HL-60 (cell line): ENCODE data around the gene CNTF.

Experiments used
- DNase-seq, 2 experiments: peaks; one replicate each; pipeline ENCODE4 v3.0.0-alpha.2; 2010 to 2020; ENCODE audit warnings: low read depth in 1 of 2, low spot score in 1 of 2
- H3K27ac ChIP-seq: fragments of 250-450 bp; sonication (Bioruptor Pico); replicated peaks from 2 replicates; pipeline ENCODE4 v1.5.1; 2020; ENCODE audit warnings: mild to moderate bottlenecking, moderate library complexity
- H3K27me3 ChIP-seq: fragments of 250-450 bp; sonication (Bioruptor Pico); 2 replicates; pipeline ENCODE4 v1.5.1; 2021; ENCODE audit warnings: mild to moderate bottlenecking, moderate library complexity; ENCODE audit not compliant: insufficient read depth, poor library complexity, severe bottlenecking
- H3K4me3 ChIP-seq: replicated peaks from 2 replicates; pipeline ENCODE4 v1.5.1; 2011; ENCODE audit warnings: mild to moderate bottlenecking, control low read depth, low read length; ENCODE audit not compliant: insufficient read depth
- GABPA ChIP-seq: IDR thresholded peaks from 2 replicates; pipeline ENCODE4 v1.6.1; 2012; ENCODE audit warnings: low read depth
- POLR2AphosphoS5 ChIP-seq: IDR thresholded peaks from 2 replicates; pipeline ENCODE4 v1.6.1; 2012; ENCODE audit warnings: low read depth
- SPI1 ChIP-seq: IDR thresholded peaks from 2 replicates; pipeline ENCODE4 v1.6.1; 2012; ENCODE audit warnings: low read depth, mild to moderate bottlenecking, borderline replicate concordance
- TF ChIP-seq, protein P1 (sequence below): IDR thresholded peaks from one replicate; pipeline ENCODE4 v1.5.1; 2011; ENCODE audit warnings: low read length, control low read depth, inconsistent platforms; ENCODE audit not compliant: insufficient read depth
- TF ChIP-seq, protein P2 (sequence below): IDR thresholded peaks from 2 replicates; pipeline ENCODE4 v1.6.1; 2012; ENCODE audit warnings: low read depth; ENCODE audit not compliant: insufficient replicate concordance

CNTF gene

DNA sequence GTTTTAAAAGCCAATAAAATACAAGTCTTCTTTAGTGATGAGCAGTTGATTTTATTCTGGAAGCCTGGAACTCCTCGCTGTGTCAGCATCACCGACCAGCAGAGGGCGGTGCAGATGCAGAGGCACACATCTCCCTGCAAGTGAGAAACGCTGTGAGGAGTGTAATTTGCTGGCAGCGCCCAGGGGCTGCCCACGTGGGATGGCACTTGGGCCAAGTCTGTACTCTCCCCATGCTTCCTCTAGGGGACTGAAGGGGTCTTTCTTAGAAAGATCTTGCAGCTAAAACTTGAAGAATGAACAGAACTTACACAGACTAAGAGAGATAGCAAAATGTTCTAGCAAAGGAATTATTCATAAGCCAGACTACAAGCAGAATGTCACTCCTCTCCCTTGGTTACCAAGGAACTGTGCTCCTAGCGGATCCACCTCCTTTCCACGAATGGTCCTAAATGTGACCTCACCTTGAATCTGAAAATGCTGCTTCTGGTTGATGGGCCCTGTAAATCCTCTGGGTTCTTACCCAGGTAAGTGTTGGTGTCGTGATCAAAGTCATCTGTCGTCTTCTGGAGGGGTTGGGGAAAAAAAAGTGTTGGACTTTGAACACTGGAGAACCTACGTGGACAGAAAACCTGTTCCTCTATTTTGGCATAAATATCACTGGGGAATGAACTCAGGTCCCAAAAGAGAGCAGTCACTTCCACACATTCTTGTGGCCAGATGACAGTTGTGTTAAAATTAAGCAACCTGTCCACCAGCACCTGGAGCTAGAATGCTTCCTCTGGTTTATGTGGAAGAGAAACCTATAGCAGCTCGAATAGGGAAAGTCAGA lies 31.8 kb downstream of the CNTF start:
- H3K27me3 ChIP-seq, result no peaks in the 10 kb centered on the region
- TF ChIP-seq SPI1 (peak; percentile 11; the same call in 1 of the 2 replicates), POLR2AphosphoS5 (no peak)
- TF ChIP-seq, protein P1, sequence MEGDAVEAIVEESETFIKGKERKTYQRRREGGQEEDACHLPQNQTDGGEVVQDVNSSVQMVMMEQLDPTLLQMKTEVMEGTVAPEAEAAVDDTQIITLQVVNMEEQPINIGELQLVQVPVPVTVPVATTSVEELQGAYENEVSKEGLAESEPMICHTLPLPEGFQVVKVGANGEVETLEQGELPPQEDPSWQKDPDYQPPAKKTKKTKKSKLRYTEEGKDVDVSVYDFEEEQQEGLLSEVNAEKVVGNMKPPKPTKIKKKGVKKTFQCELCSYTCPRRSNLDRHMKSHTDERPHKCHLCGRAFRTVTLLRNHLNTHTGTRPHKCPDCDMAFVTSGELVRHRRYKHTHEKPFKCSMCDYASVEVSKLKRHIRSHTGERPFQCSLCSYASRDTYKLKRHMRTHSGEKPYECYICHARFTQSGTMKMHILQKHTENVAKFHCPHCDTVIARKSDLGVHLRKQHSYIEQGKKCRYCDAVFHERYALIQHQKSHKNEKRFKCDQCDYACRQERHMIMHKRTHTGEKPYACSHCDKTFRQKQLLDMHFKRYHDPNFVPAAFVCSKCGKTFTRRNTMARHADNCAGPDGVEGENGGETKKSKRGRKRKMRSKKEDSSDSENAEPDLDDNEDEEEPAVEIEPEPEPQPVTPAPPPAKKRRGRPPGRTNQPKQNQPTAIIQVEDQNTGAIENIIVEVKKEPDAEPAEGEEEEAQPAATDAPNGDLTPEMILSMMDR, result peak; percentile 93
- TF ChIP-seq, protein P2, sequence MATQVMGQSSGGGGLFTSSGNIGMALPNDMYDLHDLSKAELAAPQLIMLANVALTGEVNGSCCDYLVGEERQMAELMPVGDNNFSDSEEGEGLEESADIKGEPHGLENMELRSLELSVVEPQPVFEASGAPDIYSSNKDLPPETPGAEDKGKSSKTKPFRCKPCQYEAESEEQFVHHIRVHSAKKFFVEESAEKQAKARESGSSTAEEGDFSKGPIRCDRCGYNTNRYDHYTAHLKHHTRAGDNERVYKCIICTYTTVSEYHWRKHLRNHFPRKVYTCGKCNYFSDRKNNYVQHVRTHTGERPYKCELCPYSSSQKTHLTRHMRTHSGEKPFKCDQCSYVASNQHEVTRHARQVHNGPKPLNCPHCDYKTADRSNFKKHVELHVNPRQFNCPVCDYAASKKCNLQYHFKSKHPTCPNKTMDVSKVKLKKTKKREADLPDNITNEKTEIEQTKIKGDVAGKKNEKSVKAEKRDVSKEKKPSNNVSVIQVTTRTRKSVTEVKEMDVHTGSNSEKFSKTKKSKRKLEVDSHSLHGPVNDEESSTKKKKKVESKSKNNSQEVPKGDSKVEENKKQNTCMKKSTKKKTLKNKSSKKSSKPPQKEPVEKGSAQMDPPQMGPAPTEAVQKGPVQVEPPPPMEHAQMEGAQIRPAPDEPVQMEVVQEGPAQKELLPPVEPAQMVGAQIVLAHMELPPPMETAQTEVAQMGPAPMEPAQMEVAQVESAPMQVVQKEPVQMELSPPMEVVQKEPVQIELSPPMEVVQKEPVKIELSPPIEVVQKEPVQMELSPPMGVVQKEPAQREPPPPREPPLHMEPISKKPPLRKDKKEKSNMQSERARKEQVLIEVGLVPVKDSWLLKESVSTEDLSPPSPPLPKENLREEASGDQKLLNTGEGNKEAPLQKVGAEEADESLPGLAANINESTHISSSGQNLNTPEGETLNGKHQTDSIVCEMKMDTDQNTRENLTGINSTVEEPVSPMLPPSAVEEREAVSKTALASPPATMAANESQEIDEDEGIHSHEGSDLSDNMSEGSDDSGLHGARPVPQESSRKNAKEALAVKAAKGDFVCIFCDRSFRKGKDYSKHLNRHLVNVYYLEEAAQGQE, result no peak
- H3K27ac ChIP-seq, result no peak overlapping the region
- peak; percentile 41 to 77 for DNase-seq
- H3K4me3 ChIP-seq, result no peak overlapping the region

DNA sequence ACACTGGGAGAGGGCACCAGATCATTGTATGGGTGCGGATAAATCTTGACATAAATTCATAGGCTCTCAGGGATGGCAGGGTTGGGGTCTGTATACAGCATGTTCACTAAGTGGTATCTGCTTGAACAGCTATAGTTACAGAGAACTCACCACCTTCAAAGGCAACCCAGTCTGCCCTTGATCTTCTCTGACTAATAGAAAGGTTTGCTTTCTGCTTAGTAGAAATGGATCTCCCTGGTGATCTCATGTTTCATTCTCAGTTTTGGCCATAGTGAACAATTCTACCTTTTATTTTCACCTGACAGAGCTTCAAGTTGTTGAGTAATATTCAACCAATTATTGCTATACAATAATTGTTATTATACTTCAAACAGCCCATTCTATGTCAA lies 32.4 kb downstream of the CNTF start:
- no peaks in the 10 kb centered on the region for H3K27me3 ChIP-seq
- no peak overlapping the region for H3K27ac ChIP-seq
- no peak overlapping the region for H3K4me3 ChIP-seq
- no peak for DNase-seq
- TF ChIP-seq, protein P2, result no peak
- no peak for TF ChIP-seq SPI1
- no peak for TF ChIP-seq POLR2AphosphoS5
- no peak for TF ChIP-seq GABPA
- TF ChIP-seq, protein P1, result no peak

DNA sequence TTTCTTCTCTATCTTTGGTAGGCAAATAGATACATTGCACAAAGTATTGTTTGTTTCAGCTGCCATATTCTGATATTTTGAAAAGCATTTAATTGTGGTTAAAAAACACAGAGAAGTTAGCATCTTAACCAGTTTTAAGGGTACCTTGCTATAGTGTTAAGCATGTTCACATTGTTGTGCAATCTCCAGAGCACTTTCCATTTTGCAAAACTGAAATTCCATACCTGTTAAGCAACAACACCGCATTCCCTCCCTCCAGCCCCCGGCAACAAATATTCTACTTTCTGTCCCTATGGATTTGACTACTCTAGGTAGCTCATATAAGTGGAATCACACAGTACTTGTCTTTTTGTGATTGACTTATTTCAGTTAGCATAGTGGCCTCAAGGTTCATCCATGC lies 33.9 kb downstream of the CNTF start:
- Histone ChIP-seq H3K27ac (no peak overlapping the region), H3K4me3 (no peak overlapping the region), H3K27me3 (no peaks in the 10 kb centered on the region)
- no peak for DNase-seq
- TF ChIP-seq, protein P1, result no peak
- no peak for TF ChIP-seq POLR2AphosphoS5
- no peak for TF ChIP-seq GABPA
- TF ChIP-seq, protein P2, result no peak
- no peak for TF ChIP-seq SPI1
